Measurements from ENCODE around the gene TVP23B.
"Not testable (repeated sequence)": the region's sequence is repeated elsewhere in the genome, so short reads cannot be mapped to it uniquely, and the experiment has no call there.

Gene TVP23B

DNA sequence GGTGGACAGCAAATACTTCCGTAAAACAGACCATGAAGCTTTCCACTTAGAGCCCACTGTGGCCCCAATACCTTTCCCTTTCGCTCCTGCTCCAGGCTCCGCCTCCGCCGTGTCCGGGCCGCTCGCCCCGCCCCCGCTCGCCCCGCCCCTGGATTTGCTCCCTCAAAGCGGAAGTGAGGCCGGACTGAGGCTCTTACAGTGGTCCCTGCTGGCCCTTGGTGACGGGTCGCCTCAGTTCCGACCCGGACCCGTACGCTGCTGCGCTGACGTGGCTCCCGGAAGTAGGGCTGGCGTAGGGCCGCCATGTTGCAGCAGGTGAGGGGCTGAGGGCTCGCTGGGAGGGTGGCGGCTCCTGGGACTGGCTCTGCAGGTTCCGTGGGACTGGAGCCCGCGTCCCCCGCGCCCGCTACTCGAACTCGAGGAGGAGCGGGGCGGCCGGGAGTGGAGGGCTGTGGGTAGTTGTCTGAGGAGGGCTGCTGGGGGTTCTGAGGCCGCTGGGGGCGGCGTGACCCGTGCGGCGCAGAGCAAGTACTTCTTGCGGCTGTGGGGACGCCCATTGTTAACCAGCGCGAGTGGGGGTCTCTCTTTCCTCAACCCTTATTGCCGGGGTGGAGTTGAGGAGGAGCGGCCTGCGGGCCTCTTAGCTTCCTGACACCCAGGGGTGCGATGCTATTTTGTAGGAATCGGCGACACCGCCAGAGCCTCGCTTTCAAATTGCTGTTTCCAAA lies at the start of gene TVP23B:
TVP23B (plus strand) TSS at position 193 of the 728 bp plus-strand sequence; CDS start at position 304, 111 bp downstream.
- DNase-seq: peak; percentile 97 to 98

DNA sequence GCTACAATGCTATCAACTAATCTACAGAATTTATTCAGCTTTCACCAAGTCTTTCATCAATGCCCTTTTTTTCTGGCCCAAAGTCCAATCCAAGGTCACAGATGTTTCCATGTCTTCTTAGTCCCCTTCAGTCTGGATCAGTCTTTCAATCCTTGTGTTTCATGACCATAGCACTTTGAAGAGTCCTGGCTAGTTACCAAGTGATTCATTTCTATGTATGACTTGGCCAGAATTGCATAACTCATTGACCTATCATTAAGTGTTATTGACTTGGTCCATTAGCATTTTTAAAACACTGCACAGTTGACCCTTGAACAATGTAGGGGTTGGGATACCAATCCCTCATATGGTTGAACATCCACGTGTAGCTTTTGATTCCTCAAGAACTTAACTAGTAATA lies 48.5 kb upstream of the TVP23B start:
- not testable (repeated sequence) for DNase-seq

DNA sequence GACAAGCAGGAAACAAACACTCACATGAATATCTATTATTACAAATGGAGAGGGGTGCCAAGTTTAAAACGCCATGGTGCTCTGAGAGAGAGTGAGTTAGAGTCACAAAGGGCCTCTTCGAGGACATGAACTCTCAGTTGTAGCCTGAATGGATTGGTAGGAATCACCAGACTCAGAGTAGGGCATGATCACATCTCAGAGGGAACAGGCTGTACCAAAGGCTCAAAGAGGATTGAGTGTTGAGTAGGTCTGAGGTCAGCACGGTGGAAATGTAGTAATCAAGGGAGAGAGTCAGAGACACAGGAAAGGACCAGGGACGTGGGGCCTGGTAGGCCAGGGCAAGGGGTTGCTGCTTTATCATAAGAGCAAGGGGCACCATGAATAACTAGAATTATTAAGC lies 47.6 kb upstream of the TVP23B start:
- DNase-seq: peak in 1 of 2 donors; percentile 10

DNA sequence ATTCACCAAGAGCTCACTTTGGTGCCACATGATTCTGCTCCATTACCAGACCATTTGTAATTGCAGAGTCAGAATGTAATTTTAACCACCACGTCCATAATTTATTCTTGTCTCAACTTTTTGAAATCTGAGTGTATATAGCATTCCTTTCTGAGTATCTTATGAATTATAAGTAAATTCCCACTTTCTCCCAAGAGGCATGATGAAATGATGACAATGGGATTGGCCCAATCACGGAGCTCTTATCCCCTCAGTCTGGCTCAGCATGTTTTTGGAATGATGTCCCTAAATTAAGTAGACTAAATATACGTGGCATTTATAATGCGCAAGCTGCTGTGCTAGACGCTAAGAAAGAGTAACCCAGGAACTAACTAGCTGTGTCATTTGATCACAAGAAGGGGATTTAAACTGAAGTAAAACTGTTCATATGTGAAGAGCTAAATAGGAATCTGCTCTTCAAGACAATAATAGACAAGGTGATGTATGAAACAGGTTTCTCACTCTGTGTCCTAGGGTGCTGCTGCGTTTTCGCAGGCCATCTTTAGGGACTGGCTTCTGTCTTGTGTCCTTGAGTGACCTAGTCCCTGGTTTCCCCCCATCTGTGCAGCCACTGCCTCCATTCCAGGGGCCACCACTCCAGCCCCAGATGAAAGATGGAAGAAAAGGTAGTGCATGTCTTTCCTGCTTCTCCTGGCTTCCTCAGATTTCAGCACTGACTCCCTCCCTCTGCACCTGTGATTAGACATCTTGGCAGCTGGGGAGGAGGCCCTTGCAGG lies 41.2 kb upstream of the TVP23B start:
- DNase-seq: not testable (repeated sequence)

DNA sequence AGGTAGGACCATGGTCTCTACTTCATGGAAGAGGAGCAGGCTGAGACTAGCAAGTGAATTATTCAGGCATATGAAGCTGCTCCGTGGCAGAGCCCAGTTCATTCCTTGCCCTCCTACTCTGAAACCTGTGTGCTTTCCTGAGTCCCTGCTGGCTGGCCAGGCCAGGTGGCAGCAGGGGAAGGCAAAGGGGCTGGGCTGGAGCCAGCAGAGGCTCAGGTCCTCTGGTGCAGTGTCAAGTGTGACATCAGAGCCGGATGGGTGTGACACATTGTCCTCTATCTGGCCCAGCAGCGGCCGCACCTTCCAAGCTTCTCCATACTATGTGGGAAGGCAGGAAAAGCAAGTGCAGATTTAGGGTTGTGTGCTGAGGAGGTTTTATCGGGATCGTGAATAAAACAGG lies 39.8 kb upstream of the TVP23B start:
- DNase-seq: not testable (repeated sequence)

DNA sequence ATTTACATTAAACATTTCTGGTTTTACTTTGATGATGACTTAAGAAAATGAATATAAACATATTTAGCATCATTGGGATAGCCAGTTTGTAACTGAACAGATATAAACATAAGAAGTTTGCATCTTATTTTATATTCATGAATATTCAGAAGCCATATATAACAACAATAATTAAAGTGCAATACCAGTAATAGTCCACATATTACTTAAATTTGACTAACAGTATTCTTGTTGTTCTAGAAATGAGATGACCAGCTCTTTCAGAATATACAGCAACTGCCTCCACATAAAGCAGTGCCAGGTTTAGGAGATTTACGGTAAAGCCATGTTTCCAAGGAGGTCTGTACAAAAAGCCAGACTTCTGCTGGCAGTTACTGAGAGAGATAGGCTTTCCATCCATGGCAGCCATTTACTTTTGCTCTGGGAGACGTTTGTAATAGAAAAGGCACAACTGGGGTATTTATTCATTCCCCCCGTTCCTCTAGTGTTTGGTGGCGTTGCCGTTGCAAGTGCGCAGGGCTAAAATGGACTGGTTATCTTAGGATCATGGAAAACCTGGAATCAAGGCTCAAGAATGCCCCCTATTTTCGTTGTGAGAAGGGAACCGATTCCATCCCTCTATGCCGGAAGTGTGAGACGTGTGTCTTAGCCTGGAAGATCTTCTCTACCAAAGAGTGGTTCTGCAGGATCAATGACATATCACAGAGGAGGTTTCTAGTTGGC lies 37.1 kb upstream of the TVP23B start, which contains the start of gene FBXW10:
FBXW10 (plus strand) TSS at position 356 of the 723 bp plus-strand sequence; CDS start at position 547, 191 bp downstream.
- DNase-seq: not testable (repeated sequence)

DNA sequence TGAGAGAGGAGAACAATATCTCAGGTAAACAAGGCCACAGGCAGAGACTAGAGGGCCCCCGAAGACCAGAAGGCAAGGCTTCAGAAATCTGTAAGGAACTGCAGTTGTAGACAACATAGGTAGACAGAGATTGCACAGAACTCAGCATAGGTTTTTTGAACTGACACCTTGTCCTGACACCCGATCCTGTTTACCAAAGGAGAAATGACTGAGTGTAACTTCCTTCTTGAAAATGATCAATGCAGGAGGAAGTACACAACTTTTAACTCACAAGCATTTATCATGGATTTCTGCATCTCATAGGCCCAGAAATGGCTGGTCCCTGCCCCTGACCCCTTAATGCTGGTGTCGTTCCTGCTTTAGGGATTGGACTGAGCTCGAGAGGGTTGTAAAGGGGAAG lies 36.3 kb upstream of the TVP23B start:
- not testable (repeated sequence) for DNase-seq

DNA sequence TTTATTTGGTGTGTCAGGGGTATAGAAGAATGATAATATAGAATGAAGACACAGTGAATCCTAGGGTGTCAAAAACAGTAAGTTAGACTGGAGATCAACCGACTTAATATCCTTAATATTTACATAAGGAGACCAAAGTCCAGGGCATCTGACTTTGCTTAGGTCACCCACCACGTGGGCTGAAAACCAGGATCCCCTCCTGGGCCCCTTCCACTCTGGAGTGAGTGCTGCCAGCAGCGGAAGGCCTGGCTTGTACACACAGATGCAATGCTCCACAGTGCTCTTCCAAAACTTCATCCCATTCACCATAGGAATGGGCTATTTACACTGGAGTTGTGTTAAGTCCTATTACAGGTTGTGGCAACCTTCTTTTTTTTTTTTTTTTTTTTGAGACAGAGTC lies 34.4 kb upstream of the TVP23B start:
- DNase-seq: not testable (repeated sequence)

DNA sequence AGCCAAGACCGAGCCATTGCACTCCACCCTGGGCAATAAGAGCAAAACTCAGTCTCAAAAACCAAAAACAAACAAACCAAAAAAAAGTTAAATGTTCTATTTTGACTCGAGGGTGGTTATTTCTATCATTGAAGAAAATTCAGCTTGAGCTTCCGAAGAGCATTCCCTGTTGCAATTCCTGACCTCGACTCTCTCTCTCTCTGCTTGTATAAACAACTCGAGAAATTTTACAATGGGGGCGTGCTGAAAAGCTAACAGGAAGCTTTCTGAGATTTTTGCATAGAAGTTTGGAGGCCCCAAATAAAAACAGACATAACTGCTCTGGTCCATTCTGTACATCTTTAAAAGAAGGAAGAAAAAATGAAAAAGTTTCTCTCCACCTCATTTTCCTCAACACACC lies 33.5 kb upstream of the TVP23B start:
- DNase-seq: not testable (repeated sequence)

DNA sequence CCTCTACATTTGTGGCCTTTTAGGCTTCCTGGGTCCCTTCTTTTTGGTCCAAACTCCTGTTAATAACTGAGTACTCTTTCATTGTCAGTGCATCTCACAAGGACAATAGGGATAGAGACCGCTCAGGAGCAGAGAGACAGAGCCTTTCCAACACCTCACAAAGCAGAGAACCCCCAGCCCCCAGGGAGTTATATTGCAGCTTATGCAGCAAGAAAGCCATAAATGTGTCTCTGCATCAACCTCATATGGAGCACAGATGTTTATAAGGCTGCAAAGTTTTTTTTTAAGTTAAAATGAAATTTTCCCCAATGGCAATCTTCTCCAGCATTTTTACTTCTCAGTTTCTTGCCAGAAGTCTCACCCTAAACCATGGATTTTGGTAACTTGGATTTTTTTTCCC lies 30.7 kb upstream of the TVP23B start:
- not testable (repeated sequence) for DNase-seq

DNA sequence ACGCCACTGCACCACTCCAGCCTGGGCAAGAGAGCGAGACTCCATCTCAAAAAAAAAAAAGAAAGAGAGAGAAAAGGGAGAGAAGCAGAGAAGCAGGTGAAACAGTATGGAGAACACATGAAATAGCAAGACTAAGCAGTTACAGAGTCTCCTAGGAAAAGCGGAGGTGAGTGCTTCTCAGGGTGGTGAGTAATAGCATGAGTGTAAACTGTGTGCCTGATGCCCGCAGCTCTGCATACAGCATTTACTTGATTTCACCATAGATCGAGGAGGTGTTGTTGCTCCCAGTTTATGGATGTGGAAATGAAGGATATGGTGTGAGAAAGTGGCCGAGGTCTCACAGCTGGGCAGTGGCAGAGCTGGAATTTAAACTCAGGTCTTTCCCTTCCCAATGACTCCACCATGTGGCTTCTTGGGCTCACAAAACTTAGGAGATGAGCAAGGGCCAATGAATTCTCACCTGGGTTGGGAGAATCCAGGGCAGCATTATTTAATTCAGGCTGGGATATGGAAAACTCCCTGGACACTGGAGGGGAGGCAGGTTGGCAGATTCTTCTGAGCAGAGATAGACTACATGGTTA lies 27.1 kb upstream of the TVP23B start:
- not testable (repeated sequence) for DNase-seq

DNA sequence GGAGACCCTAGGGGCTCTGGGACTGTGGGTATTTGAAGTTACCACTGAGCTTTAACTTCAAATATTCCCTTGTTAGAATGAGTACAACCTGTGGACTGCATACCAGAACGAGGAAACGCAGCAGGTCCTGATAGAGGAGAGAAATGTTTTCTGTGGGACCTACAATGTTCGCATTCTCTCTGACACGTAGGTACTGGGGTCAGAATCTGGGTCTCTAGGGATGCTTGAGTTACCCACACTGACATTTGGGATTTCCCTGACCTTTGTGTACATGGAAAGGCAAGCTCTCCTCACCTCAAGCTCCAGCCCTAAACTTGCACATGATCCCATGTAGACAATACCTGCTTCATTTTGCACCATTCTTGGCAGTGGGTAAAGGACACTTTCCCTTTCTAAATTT lies 25.0 kb upstream of the TVP23B start:
- not testable (repeated sequence) for DNase-seq

DNA sequence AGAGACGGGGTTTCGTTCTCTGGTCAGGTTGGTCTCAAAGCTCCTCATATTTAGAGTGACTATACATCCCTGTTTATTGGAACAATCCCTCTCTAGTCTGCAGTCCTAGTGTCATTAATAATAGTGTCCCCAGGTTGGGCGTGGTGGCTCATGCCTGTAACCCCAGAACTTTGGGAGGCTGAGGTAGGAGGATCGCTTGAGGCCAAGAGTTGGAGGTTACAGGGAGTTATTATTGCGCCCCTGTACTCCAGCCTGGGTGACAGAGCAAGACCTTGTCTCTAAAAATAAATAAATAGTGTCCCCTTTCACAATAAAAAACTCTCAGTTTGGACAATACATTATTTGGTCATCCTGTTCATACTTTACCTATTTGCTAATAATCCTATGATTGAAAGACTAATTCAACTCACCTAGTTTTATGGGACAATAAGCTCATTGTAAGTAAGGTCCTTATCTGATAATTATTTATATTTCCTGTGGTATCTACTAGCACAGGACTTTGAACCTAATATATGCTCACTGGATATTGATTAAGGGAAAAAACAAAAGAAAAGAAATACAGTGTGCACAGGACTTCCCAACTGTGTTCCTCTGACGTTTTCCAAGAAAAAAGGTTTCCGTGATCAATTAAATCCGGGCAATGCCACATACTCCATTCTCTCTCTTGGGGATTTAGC lies 23.5 kb upstream of the TVP23B start:
- DNase-seq: not testable (repeated sequence)

DNA sequence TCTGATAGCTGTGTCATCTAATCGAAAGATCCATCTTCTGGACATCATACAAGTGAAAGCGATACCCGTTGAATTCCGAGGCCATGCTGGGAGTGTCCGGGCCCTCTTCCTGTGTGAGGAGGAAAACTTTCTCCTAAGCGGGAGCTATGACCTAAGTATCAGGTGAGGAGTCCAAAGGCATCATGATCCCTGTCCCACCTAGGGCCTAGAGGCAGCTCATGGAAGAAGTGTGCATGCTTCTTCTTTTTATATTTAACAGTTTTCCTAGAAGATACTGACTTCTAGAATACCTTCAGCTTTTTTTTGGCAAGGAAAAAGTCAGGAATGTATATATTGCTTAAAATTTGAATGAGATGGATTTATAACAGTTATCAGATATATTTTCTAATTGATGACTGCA lies 22.6 kb upstream of the TVP23B start:
- not testable (repeated sequence) for DNase-seq

DNA sequence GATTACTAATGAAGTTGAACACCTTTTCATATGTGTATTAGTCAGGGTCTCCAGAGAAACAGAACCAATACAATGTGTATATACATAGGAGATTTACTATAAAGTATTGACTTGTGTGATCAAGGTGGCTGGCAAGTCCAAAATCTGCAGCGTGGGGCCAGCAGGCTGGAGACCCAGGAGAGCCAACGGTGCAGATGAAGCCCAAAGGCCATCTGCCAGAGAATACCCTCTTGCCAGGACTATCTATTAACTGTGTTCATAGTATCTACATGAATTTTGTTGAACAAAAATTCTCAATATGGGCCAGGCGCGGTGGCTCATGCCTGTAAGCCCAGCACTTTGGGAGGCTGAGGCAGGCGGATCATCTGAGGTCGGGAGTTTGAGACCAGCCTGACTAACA lies 20.8 kb upstream of the TVP23B start:
- not testable (repeated sequence) for DNase-seq

DNA sequence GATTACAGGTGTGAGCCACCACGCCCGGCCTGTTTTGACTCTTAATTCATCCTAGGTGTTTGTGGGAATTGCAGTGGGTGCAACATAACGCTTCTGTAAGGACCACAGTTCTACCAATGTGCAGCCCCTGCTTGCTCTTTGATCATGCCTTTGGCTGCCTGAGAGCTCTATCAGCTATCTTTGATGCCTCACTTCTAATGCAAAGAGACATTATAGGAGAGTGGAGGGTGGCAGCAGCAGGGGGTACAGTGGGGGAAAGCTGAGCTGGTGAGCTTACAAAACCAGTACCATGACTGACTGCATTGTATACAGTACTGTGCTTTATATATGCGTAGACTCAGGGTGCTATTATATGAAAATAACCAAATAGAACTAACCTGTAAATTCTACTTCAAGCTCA lies 10.4 kb upstream of the TVP23B start:
- DNase-seq: not testable (repeated sequence)

DNA sequence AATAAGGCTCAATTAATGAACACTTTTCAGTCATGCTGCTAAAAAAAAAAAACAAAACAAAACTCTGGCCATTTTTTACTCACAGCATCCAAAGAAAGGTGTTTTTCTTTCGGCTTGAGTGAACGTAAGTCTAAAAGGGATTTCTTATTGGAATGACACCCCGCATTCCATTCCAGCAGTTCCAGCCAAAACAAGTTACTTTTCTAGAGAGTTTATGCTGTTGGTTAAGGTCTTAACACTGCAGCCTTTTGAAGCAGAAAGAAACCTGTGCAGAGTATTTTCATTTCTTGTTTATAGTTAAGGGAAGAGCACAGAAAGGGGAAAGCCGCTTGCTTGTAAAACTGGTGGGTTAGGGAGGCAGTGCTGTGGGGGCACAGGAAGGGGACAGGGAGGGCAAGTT lies 9.9 kb upstream of the TVP23B start:
- not testable (repeated sequence) for DNase-seq

DNA sequence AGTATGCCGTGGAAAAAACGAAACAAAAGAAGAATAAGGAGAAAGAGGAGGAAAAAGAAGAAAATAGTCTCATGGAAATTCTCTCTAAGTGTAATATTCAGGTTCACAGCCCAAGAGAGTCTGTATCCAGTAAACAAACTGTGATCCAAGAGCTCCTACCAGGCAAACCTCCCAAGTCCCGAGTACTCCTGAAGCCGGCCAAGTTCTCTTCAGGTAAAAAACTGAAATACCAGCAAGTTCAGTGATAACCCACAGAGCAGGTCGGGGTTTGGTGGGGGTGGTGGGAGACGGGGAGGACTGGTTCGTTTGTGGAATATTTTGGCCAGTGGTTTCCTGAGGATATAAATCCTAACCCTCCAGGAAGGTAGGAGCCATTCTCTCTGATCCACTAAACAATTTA lies 8.5 kb upstream of the TVP23B start:
- no peak for DNase-seq

DNA sequence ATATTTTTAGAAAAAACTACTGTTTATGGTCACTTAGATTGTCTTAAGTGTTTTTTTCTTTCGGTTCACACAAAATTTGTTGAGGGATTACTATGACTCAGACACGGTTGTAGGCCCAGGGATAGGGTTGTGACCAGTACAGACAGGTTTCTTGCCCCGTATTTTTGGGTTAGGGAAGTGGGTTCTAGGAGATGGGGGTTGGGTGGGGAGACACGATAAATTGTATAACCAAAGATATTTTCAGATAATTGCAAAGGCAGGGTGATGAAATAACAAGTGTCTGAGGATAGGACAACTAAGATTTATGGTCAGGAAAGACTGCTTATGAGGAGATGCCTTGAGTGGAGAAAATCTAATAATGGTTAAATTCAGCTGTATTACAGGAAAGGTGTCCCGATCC lies 822 bp downstream of the TVP23B start:
- not testable (repeated sequence) for DNase-seq

DNA sequence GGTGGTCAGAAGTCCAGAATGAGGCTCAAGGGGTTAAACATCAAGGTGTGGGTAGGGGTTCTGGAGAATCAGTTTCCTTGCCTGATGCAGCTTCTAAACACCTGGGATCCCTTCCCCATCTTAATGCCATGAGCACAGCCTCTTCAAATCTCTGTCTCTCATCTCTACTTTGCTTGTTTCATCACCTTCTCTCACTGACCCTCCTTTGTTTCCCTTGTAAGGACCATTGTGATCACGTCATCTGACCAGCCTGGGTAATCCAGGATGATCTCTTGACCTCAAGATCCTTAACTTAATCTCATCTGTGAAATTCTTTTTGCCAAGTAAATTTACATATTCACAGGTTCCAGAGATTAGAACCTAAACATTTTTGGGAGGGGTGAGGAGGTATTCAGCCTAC lies 5.0 kb downstream of the TVP23B start:
- not testable (repeated sequence) for DNase-seq

DNA sequence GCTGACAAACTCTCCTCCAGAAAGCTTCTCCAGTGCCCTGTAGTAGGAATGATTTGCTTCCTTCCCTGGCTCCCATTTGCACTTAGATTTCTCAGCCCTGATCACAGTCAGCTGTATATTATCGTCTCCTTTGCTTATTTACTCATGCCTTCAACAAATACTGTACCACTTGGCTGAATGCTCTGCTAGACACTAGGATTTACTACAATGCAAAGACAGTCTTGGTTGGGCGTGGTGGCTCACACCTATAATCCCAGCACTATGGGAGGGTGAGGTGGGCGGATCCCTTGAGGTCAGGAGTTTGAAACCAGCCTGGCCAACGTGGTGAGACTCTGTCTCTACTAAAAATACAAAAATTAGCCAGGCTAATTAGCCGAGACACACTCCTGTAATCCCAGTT lies 5.9 kb downstream of the TVP23B start:
- DNase-seq: not testable (repeated sequence)

DNA sequence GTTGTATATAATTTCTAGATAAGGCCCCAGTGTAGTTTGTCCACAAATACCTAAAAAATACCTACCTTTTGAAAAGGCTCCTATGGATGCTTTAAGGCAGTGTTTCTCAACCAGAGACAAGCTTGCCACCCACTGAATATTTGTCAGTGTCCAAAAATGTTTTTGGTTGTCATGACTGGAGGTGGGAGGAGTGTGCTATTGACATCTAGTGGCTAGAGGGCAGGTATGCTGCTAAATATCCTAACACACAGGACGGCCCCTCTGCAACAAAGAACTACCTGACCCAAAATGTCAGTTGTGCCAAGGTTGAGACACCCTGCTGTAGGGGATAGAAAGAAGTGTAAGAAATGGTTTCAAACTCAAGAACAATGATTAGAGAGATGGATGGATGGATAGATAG lies 10.4 kb downstream of the TVP23B start:
- not testable (repeated sequence) for DNase-seq
